Right cardiac atrium (tissue), 5 donors: ENCODE results near the gene AOX1. TPM values are rescaled to one million over a fixed set of nuclear protein-coding genes. Genes with fewer than 3 reads are reported as not detected.

Experiments
- polyA plus RNA-seq: library from polyadenylated mRNA; stranded (reverse); fragments of 200-250 nt; gene quantifications from one replicate; pipeline ENCODE4 v1.2.3, GENCODE V29; 2013
- total RNA-seq, 4 donors: library from RNA; stranded (reverse); fragmentation: NEBNext Ultra II Directional; extraction: Animal tissue kit (Norgen Biotek cat#: 25700); gene quantifications; one replicate each; pipeline ENCODE4 v1.2.1, GENCODE V29; 2021
- donor health status: healthy with polysubstance abuse.
- donor health status: DM: no; HTN: yes; CAD: no.
- donor health status: DM: no; HTN: no; CAD: no.
- donor health status: DM: no; HTN: yes; CAD: no; lungs with severe emphysema.
- donor health status: DM: yes; HTN: yes; CAD: no.

The AOX1 gene
- total and polyA plus RNA-seq, 5 donors: 7.2 to 36.0 (median 17.3) TPM

Other genes with a start within 250 kb of the AOX1 start
- 10 to 100 TPM in 3 of 4 donors, 1 to 10 TPM in 1; 9.8 to 13.4 (median 12.2) TPM for gene KCTD18, start 75.9 kb upstream of the AOX1 start, total RNA-seq
- 6.7 TPM for gene KCTD18, start 75.9 kb upstream of the AOX1 start, polyA plus RNA-seq
- gene SGO2, start 59.8 kb upstream of the AOX1 start, total RNA-seq: 1 to 10 TPM; 1.1 to 2.6 (median 1.8) TPM
- gene SGO2, start 59.8 kb upstream of the AOX1 start, polyA plus RNA-seq: 0.81 TPM
- 100 to 1,000 TPM in 2 of 4 donors, 10 to 100 TPM in 2; 83.7 to 173 (median 100.0) TPM for gene BZW1, start 225.9 kb downstream of the AOX1 start, total RNA-seq
- gene BZW1, start 225.9 kb downstream of the AOX1 start, polyA plus RNA-seq: 32.2 TPM